NCI-H1694 (cell line): ENCODE data around the gene AMPD2.
"Not testable (repeated sequence)": the region's sequence is repeated elsewhere in the genome, so short reads cannot be mapped to it uniquely, and the experiment has no call there.

Experiments used
- DNase-seq: peaks from one replicate; lab custom pipeline; 2025; lab: John Stamatoyannopoulos, UW

Gene AMPD2

GRCh38 chr1:109652402-109652801, 32.8 kb downstream of the AMPD2 start:
- no peak for DNase-seq

- no peak for DNase-seq
Observed at GRCh38 chr1:109653306-109653705, 33.7 kb downstream of the AMPD2 start.

GRCh38 chr1:109654519-109654918, 34.9 kb downstream of the AMPD2 start:
- DNase-seq, result no peak

- DNase-seq, result no peak
Observed at GRCh38 chr1:109655615-109656519, 36.2 kb downstream of the AMPD2 start, which contains the start of gene GSTM4. Gene GSTM4, plus strand, starts transcription at chr1:109656099. Its CDS starts 291 bp downstream, at chr1:109656390.

GRCh38 chr1:109657395-109657794, 37.8 kb downstream of the AMPD2 start:
- no peak for DNase-seq

- DNase-seq, result no peak
Observed at GRCh38 chr1:109657970-109658369, 38.3 kb downstream of the AMPD2 start.

- DNase-seq, result no peak
Observed at GRCh38 chr1:109658533-109659042, 39.0 kb downstream of the AMPD2 start.

GRCh38 chr1:109659145-109659544, 39.5 kb downstream of the AMPD2 start:
- no peak for DNase-seq

- peak; percentile 18 for DNase-seq
Observed at GRCh38 chr1:109659997-109660690, 40.5 kb downstream of the AMPD2 start.

- DNase-seq, result not testable (repeated sequence)
Observed at GRCh38 chr1:109660691-109661026, 41.0 kb downstream of the AMPD2 start.

GRCh38 chr1:109661391-109661790, 41.8 kb downstream of the AMPD2 start:
- DNase-seq, result no peak

GRCh38 chr1:109664671-109665070, 45.0 kb downstream of the AMPD2 start:
- DNase-seq, result no peak

- DNase-seq, result peak; percentile 86
Observed at GRCh38 chr1:109667452-109668122, 48.0 kb downstream of the AMPD2 start, which contains the start of gene GSTM2. Gene GSTM2, plus strand, starts transcription at chr1:109668057. Its CDS starts 59 bp downstream, at chr1:109668116.

- no peak for DNase-seq
Observed at GRCh38 chr1:109668123-109668775, 48.6 kb downstream of the AMPD2 start.

- DNase-seq, result no peak
Observed at GRCh38 chr1:109669246-109669948, 49.8 kb downstream of the AMPD2 start.

- DNase-seq, result not testable (repeated sequence)
Observed at GRCh38 chr1:109669949-109670302, 50.3 kb downstream of the AMPD2 start.

GRCh38 chr1:109671067-109671466, 51.4 kb downstream of the AMPD2 start:
- no peak for DNase-seq

- not testable (repeated sequence) for DNase-seq
Observed at GRCh38 chr1:109673861-109674260, 54.2 kb downstream of the AMPD2 start.

- not testable (repeated sequence) for DNase-seq
Observed at GRCh38 chr1:109676683-109677381, 57.2 kb downstream of the AMPD2 start.

- no peak for DNase-seq
Observed at GRCh38 chr1:109677459-109677858, 57.8 kb downstream of the AMPD2 start.
